NCI-H1092 (cell line): ENCODE results near the gene PPM1M.

ENCODE experiments used
- DNase-seq: peaks from one replicate; lab custom pipeline; 2025; lab: John Stamatoyannopoulos, UW

PPM1M gene

GRCh38 chr3:52297242-52298148 is 51.9 kb downstream of the PPM1M start:
- DNase-seq: no peak

DNA sequence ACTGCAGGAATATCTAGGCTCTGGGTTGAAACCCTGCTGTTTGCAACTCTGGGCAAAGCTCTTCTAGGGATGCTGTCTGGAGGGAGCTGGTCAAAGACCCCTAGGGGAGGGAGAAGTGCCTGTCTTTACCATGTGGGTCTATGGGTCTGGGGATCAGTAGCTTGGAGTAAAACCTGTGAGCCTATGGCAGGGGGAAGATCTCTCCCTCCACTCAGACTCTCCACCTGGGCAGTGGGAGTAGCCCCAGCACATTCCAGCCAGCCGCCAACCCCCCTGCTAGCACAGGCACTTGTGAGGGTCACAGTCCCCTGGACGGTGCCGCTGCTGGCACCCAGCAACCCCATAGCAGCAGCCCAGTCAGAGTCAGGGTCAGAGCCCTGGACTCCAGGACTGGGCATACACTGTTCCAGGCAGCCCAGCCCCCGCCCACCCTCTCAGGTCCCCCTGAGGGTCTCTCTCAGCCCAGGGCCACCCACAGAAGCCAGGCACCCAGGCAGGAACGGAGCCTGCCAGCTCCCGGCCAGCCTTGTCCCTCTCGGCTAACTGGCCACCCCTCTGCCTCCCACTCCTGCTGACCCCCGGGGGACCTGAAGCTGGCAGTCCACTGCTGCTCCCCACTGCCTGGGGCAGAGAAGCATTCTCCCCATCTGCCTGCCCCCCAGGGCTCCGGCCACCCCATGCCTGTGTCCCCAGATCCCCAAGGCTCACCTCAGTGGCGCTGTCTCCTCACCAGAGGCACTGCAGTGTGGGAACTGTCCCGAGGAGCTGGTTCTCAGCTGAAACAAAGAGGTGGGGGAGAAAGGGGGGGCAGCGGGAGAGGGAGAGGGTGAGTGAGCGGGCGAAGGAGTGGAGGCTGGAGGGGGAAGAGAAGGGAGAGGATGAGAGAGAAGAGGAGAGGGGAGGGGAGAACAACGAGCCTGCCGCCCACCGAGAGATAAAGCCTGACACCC is 52.9 kb downstream of the PPM1M start:
- no peak for DNase-seq

DNA sequence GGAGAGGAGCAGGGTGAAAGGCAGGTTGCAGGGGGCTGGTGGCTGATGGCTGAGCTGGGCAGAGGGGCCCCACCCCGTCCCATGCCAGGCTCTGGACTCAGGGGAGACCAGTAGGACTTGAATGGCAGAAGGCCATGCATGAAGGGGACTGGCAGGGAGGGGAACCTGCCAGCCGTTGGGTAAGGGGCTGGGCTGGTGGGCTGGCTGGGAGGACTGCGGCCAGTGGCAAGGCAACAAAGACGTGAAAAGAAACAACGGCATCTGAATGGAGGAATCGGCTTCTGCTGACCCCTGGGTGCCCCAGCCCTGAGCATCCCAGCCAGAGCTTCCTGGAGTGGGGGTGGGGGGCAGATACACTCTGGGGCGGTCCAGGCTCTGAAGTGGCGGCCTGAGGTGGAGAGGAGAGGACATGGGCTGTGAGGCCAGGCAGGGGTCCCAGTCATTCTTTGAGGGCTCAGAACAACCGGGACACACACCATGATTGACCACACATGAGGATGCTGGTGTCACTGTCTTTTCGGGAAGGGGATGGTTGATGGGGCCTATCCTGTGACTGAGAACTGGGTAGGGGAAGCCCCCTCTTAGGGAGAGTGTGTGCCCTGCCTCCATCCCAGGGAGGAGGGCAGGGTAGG is 53.8 kb downstream of the PPM1M start:
- DNase-seq: no peak
